Stimulated activated CD8-positive, alpha-beta memory T cell treated with anti-CD3 and anti-CD28 coated beads, Interleukin-7, amount 100 ng/mL, for 1 hour (primary cell): ENCODE results near the gene GIPC1.

Source experiments
- DNase-seq, 2 donors: peaks; one replicate each; pipeline ENCODE4 v3.0.0-alpha.2; 2020; ENCODE audit warnings: low read depth in 2 of 2

The GIPC1 gene

GRCh38 chr19:14494910-14495671, 836 bp downstream of the GIPC1 start:
- no peak for DNase-seq

- no peak for DNase-seq
Observed at GRCh38 chr19:14494411-14494810, 1.5 kb downstream of the GIPC1 start.

- no peak for DNase-seq
Observed at GRCh38 chr19:14492756-14493337, 3.1 kb downstream of the GIPC1 start.

- no peak for DNase-seq
Observed at GRCh38 chr19:14487370-14488125, 8.4 kb downstream of the GIPC1 start.

- DNase-seq = no peak
Observed at GRCh38 chr19:14482172-14482941, 13.6 kb downstream of the GIPC1 start.

- DNase-seq = no peak
Observed at GRCh38 chr19:14480700-14481079, 15.2 kb downstream of the GIPC1 start.

- peak; percentile 42 to 48 for DNase-seq
Observed at GRCh38 chr19:14479975-14480699, 15.8 kb downstream of the GIPC1 start.

GRCh38 chr19:14479309-14479974, 16.5 kb downstream of the GIPC1 start:
- no peak for DNase-seq

GRCh38 chr19:14478113-14478545, 17.8 kb downstream of the GIPC1 start:
- no peak for DNase-seq

- no peak for DNase-seq
Observed at GRCh38 chr19:14477418-14478112, 18.4 kb downstream of the GIPC1 start.

- peak in 1 of 2 donors; percentile 34 for DNase-seq
Observed at GRCh38 chr19:14476673-14477401, 19.1 kb downstream of the GIPC1 start.

- DNase-seq = no peak
Observed at GRCh38 chr19:14476327-14476672, 19.6 kb downstream of the GIPC1 start.

- DNase-seq = no peak
Observed at GRCh38 chr19:14475251-14476073, 20.5 kb downstream of the GIPC1 start, which contains the start of gene PTGER1. Gene PTGER1, minus strand, starts transcription at chr19:14475354. Its CDS starts 1,034 bp downstream, at chr19:14474320.

- no peak for DNase-seq
Observed at GRCh38 chr19:14474827-14475226, 21.1 kb downstream of the GIPC1 start.

- no peak for DNase-seq
Observed at GRCh38 chr19:14473978-14474578, 21.8 kb downstream of the GIPC1 start.

- DNase-seq = no peak
Observed at GRCh38 chr19:14473073-14473977, 22.6 kb downstream of the GIPC1 start.
